Measurements from ENCODE around the gene ZNF497. TPM values are rescaled to one million over a fixed set of nuclear protein-coding genes. Genes with fewer than 3 reads are reported as not detected.
"Not testable (repeated sequence)": the region's sequence is repeated elsewhere in the genome, so short reads cannot be mapped to it uniquely, and the experiment has no call there.

The ZNF497 gene
- polyA plus RNA-seq, 12 donors, result 1.6 to 3.0 (median 1.9) TPM; not detected in 2

DNA sequence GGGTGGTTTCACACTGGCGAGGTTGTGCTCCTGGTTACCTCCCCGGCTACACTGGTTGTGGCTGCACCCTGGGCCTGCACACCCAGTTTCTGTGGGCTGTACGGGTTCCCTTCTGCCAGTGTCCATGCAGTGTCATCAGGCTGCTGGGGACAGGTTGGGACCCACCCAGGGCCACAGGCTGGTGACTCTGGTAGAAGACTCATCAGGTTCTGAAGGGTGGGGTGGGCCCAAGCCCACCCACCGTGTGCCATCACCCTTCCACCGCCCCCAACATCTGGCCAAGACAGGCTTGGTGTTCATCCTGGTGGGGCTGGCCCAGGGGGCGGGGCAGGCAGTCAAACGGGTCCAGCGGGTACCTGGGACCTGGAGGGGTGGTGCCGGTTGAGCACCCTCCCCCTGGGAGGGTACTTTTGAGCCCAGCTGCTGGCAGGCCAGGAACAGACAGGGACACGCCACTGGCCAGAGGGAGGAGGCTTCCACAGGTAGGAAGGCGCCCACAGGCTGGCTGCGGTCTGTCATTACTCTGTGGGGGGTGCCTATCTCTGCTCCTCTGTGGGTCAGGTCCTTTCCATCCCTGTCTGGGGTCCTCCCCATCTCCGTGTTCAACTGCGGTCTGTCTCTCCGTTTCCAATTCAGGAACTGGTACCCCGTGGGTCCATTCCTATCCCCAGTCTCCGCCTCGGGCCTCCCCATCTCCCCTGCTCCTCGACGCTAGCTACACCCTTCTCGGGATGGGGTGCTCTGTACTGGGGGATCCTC lies 32.8 kb upstream of the ZNF497 start, which contains the start of gene RNF225:
Gene RNF225 (plus strand): TSS at position 437 of the 759 bp plus-strand sequence. CDS start 434 bp downstream, outside the sequence.
- DNase-seq, result no peak

GRCh38 chr19:58394821-58395219 lies 32.3 kb upstream of the ZNF497 start:
- DNase-seq, result no peak

DNA sequence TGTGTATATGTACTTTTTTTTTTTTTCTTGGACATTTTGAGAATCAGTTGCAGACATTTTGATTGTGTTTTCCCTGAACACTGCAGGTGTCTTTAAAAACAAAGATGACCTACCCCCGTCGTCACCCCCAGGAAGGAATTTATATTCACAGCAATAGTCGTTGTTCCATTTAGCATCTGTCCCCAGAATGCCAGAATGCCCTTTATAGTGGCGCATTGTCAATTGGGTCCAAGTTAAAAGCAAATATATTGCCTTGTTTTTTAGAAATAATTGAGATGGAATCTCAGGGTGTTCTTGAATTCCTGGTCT lies 31.1 kb upstream of the ZNF497 start:
- DNase-seq, result no peak

DNA sequence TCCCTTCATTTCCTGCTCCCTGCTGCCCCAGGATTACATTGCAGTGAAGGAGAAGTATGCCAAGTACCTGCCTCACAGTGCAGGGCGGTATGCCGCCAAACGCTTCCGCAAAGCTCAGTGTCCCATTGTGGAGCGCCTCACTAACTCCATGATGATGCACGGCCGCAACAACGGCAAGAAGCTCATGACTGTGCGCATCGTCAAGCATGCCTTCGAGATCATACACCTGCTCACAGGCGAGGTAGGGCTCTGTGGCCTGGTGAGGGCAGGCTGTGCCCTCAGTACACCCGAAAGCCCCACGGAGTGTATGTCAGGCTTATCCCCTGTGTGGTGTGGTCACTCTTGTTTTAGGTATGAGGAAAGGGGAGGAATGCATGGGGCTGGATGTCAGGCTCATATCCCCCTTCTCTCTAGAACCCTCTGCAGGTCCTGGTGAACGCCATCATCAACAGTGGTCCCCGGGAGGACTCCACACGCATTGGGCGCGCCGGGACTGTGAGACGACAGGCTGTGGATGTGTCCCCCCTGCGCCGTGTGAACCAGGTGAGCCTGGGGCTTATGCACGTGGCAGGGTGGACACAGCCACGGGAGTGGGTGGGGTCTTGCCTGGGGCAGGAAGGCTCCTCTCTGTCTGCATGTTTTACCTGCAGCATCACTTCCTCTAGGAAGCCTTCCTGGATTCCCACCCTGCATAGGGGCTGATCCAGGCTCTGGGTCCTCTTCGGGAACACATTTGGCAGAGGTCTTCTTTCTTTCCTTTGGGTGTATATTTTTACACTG lies 30.6 kb upstream of the ZNF497 start:
- DNase-seq, result no peak

DNA sequence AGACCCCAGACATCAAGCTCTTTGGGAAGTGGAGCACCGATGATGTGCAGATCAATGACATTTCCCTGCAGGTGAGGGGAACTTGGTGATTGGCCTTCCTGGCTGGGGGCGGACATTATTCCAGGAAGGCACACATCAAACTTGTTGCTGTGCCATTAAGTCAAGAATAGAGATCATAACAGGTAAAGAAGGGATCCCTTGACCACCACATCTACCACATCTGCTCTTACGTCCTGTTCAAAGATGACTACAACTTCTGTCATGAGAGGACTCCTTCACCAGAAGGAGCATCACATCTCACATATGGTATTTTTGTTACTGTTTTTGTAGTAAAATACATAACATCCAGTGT lies 25.6 kb upstream of the ZNF497 start:
- no peak for DNase-seq

- DNase-seq, result no peak
Measured at GRCh38 chr19:58387338-58388174, 25.0 kb upstream of the ZNF497 start.

DNA sequence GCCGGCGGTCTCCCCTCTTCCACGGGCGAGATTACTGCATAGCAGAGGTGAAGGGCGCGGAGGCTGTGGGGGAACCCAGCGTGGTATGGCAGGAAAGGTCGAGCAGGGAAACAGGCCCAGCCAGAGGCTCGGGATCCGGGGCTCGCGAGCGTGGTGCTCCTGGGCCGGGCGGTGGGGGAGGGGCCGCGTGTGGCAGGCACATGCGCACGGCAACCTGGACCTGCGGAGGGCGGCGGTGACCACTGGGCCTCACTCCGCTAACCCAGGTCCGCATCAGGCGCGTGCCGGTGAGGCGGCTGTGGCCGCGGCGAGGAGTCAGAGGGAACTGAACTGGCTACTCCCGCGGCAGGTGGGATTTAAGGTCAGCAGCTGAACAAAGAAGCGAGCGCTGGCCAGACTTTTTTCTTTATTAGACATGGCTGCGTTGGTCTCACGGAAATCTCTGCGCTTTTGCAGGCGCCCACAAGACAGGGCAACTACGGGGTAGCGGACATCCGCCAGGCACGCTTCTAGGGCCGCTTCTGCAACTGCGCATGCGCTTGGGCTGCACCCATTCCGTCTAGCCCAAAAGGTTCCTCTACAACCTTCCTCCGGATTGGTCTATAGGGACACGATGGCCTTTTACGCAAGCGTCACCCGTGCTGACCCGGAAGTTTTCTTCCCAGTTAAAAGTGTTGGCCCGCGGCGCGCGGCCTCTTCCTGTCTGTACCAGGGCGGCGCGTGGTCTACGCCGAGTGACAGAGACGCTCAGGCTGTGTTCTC lies 24.2 kb upstream of the ZNF497 start, which contains the start of gene RPS5:
Gene RPS5 (plus strand): TSS at position 694 of the 762 bp plus-strand sequence. CDS start 869 bp downstream, outside the sequence.
- DNase-seq, result peak; percentile 99

- no peak for DNase-seq
Measured at GRCh38 chr19:58385891-58386575, 23.5 kb upstream of the ZNF497 start.

GRCh38 chr19:58385313-58385890 lies 22.9 kb upstream of the ZNF497 start:
- no peak for DNase-seq

DNA sequence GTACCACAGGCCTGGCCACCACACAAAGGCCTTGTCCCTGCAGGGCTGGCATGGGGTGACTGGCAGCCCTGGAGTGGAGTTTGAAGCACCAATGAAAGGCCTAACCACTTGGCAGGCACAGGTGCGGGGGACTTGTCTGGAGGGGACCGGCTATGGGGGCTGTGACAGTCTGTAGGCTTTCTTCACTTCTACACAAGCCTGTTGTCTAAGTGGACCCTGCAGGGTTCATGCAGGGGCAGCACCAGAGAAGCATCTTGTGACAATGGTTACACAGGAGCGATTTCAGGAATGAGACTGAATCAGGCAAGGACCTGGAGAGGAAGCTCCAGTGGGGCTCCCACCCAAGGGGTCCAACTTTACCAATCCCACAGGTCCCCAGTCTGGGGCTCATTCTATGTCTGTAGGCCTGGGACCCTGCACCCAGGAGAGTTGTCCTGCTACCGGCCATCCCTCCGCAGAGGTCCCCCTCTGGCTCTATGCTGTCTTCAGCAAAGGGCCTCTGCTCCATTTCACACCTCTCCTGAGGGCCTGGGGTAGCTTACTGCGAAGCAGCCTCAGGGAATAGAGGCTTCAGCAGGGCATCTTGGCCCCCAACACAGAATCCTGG lies 20.5 kb upstream of the ZNF497 start:
- no peak for DNase-seq

DNA sequence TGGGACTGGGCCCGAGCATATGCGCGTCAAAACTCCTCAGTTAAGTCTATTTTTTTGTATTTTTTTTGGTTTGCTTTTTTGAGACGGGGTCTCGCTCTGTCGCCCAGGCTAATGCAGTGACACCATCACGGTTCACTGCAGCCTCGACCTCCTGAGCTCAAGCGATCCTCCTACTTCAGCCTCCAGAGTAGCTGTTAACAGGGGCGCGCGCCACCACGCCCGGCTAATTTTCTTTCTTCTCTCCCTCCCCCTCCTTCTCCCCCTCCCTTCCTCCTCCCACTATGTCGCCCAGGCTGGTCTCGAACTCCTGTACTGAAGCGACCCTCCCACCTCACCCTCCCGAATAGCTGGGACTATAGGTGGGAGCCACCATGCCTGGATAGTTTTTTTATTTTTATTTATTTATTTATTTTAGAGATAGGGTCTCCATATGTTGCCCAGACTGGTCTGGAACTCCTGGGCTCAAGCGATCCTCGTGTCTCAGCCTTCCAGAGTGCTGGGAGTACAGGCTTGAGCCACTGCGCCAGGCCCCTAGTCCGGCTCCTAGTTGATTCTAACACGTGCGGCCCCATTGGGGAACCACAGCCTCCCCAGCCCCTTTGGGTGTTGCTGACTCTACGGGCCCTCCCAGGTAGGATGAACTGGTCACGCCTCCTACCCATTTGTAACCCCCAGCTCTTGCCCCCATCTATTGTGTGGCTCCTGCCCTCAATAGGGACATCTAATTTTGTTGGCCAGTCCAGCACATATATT lies 19.1 kb upstream of the ZNF497 start:
- no peak for DNase-seq

DNA sequence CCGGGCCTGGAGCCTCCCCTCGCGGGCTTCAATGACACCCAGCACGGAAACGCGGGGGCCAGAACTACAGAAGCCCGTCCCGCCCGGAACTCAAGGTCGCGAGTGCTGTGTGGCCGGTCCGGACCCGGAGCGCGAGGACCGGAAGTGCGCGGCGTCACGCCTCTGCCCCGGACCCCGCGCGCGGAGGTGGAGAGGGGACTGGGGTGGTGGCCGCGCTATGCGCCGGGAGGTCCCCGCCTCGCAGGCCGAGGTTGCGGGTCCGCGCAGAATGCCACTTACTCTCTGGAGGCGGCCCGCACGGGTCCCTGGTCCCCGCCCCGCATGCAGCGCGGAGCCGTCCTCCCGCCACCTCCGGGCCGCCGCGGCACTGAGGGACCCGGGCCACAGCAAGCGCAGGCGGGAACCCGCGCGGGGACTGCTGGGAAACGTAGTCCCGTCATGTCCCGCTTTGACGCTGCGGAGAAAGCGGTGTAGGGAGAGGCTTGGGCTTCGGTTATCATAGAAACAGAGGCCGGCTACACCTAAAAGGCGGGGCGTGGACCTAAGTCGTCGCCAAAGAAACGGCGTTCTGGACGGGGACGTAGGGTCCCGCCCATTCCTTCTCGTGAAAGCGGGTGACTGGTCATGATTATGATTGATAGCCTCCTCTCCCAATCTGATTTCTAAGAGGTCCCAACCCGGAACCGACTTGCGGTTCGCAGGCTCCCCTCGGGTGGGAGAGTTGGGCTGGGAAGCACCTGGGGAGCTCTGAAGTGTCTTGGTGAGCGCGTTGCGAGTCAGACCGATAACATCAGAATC lies 18.3 kb upstream of the ZNF497 start, which contains the start of gene ZNF837:
Gene ZNF837 (minus strand): TSS at position 369 of the 798 bp plus-strand sequence. CDS start 11,698 bp downstream, outside the sequence.
- DNase-seq, result peak; percentile 100

DNA sequence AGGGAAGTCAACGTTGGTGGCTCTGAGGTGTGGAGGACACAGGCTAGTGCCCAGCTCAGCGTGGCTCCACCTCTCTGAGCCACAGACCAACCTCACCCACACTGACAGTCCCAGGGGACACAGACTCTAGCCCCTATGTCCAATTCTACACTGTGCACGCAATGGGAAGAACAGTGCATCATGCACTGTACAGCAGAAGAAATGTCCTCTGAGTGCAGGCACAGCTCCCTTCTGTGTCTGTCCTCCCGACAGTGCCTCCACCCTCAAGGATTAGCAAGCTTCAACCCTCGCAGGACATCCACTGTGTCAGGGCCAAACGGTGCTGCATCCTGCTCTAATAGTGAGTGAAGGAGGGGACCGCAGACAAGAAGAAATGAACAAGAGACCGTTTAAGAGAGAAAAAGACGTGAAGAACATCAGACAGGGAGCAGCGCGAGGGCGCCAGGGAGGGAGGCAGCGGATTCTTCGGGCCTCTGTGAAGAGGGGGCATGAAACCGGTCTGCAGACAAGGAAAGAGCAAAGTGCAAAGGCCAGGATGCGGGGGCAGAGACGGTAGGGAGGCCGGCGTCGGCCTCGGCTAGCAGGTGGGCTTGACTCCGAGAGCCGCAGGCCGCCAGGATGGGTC lies 17.6 kb upstream of the ZNF497 start:
- no peak for DNase-seq

GRCh38 chr19:58379246-58379645 lies 16.7 kb upstream of the ZNF497 start:
- DNase-seq, result no peak

- not testable (repeated sequence) for DNase-seq
Measured at GRCh38 chr19:58376724-58377123, 14.2 kb upstream of the ZNF497 start.

DNA sequence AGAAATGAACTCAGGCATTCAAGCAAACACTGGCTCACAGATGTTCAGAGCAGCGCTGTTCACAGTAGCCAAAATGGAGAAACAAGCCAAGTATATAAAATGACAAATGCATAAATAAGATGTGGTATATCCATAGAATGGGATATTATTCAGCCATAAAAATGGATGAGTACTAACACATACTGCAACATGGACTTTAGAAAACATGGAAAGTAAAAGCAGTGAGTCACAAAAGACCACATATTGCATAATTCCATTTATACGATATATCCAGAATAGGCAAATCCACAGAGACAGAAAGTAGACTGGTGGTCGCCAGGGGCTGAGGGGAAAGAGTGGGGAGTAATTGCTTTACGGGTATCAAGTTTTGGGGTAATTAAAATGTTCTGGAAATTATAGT lies 11.6 kb upstream of the ZNF497 start:
- no peak for DNase-seq

DNA sequence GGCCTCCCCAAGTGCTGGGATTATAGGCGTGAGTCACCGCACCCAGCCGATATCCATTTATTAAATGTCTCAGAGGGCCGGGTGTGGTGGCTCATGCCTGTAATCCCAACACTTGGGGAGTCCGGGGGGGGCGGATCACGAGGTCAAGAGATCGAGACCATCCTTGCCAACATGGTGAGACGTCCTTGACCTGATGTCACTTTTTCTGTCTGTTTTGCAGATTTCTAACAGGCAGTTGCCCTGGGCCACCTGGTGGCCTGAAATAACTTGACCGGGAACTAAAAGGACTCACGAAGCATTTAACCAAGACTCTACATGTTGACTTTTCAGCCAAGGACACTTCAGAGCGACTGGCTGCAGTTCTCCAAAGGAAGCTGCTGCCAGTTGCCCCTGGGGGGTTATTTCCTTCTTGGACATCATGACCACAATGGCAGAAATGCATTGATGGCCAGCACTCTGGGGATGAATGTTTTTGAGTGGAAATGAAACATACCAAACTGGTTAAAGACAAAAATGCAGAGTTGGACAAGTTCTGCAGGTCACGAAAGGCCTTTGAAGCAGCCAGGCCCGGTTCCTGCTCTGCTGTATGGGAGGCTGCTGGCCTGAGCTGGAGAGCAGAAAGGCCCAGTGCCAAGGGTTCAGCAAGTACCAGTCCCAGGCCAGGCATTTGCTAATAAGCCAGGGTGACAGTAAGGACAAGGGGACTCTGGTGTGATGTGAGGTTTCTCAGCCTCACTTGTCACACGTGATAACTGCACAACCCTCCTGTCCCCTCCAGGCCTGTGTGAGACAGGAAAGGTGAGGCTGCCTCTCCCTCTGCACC lies 10.0 kb upstream of the ZNF497 start:
- DNase-seq, result no peak

Data from muscle of arm (tissue), 12 donors.